Parathyroid adenoma (tissue), 2 donors: ENCODE data around the gene R3HDM1.

Experiments
- H2AFZ ChIP-seq: fragments of 300-600 bp; sonication (generic); one replicate; pipeline ENCODE4 v1.7.0; 2017; ENCODE audit warnings: antibody characterized with exemption, mild to moderate bottlenecking
- H3K27ac ChIP-seq: fragments of 300-600 bp; sonication (generic); one replicate; pipeline ENCODE4 v1.7.0; 2017
- H3K27me3 ChIP-seq: fragments of 300-600 bp; sonication (generic); one replicate; pipeline ENCODE4 v1.7.0; 2017; ENCODE audit warnings: low read length; ENCODE audit not compliant: control insufficient read depth, insufficient read depth
- H3K36me3 ChIP-seq: fragments of 300-600 bp; sonication (generic); one replicate; pipeline ENCODE4 v1.7.0; 2017; ENCODE audit warnings: low read length; ENCODE audit not compliant: control insufficient read depth, insufficient read depth
- H3K4me1 ChIP-seq: fragments of 300-600 bp; sonication (generic); one replicate; pipeline ENCODE4 v1.7.0; 2017; ENCODE audit warnings: control low read depth
- H3K4me2 ChIP-seq: fragments of 300-600 bp; sonication (generic); one replicate; pipeline ENCODE4 v1.7.0; 2017; ENCODE audit warnings: low read length
- H3K4me3 ChIP-seq: fragments of 300-600 bp; sonication (generic); one replicate; pipeline ENCODE4 v1.7.0; 2017; ENCODE audit warnings: low read depth, low read length
- H3K79me2 ChIP-seq: fragments of 300-600 bp; sonication (generic); one replicate; pipeline ENCODE4 v1.7.0; 2017; ENCODE audit warnings: control low read depth
- H3K9ac ChIP-seq: fragments of 300-600 bp; sonication (generic); one replicate; pipeline ENCODE4 v1.7.0; 2017; ENCODE audit warnings: mild to moderate bottlenecking
- H3K9me3 ChIP-seq: fragments of 300-600 bp; sonication (generic); one replicate; pipeline ENCODE4 v1.7.0; 2017; ENCODE audit warnings: low read length; ENCODE audit not compliant: control insufficient read depth
- TF ChIP-seq, protein P1 (sequence below): fragments of 300-600 bp; sonication (generic); IDR thresholded peaks from one replicate; pipeline ENCODE4 v1.7.0; 2017; ENCODE audit warnings: antibody characterized with exemption, mild to moderate bottlenecking
- donor health status: primary hyperparathyroidism.

Gene R3HDM1

DNA sequence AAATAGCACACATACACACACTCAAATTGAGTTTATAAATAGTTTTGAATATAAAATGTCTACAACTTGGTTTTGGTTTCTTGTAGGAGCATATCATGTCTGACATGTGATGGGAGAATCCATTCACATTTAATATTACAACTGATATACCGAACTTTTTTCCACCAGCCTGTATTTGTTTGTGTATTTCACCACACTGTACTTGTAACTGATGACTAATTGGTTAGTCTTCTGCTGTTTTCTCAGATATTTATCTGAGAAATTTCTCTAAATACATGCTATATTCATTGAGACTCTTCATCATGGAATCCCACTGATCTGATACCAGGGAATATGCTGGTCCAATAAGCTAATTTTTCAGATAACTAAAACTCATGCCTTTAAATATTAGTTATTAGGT is 154.1 kb downstream of the R3HDM1 start:
- H3K27me3 ChIP-seq: no peaks in the 10 kb centered on the region
- TF ChIP-seq, protein P1, sequence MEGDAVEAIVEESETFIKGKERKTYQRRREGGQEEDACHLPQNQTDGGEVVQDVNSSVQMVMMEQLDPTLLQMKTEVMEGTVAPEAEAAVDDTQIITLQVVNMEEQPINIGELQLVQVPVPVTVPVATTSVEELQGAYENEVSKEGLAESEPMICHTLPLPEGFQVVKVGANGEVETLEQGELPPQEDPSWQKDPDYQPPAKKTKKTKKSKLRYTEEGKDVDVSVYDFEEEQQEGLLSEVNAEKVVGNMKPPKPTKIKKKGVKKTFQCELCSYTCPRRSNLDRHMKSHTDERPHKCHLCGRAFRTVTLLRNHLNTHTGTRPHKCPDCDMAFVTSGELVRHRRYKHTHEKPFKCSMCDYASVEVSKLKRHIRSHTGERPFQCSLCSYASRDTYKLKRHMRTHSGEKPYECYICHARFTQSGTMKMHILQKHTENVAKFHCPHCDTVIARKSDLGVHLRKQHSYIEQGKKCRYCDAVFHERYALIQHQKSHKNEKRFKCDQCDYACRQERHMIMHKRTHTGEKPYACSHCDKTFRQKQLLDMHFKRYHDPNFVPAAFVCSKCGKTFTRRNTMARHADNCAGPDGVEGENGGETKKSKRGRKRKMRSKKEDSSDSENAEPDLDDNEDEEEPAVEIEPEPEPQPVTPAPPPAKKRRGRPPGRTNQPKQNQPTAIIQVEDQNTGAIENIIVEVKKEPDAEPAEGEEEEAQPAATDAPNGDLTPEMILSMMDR: no peak
- H3K9ac ChIP-seq: no peak overlapping the region
- H3K79me2 ChIP-seq: no peaks in the 10 kb centered on the region
- H3K4me1 ChIP-seq: no peaks in the 10 kb centered on the region
- no peaks in the 10 kb centered on the region for H3K9me3 ChIP-seq
- no peak overlapping the region for H3K4me2 ChIP-seq
- no peaks in the 10 kb centered on the region for H3K36me3 ChIP-seq
- no peak overlapping the region for H2AFZ ChIP-seq
- H3K27ac ChIP-seq: no peak overlapping the region
- H3K4me3 ChIP-seq: no peak overlapping the region

DNA sequence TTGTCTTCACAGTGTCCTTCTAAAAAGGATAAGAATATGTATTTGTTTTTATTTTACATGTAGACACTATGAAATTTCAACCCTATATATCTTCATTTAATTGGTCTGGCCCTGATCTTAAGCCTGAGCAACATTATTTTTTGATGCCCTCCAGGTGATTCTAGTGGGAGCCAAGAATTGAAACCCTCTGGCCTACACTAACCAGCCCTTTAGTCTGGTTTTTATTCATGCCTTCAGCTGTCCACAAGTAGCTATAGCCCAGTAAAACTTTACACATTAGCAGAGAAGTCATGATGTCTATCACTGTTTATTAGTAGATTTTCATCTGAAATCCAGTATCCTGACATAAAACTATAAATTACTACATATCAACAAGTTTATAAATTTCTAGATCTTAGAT is 157.7 kb downstream of the R3HDM1 start:
- H3K36me3 ChIP-seq: no peaks in the 10 kb centered on the region
- no peak overlapping the region for H3K4me3 ChIP-seq
- no peak overlapping the region for H3K4me2 ChIP-seq
- no peak overlapping the region for H2AFZ ChIP-seq
- TF ChIP-seq, protein P1: no peak
- H3K4me1 ChIP-seq: no peaks in the 10 kb centered on the region
- no peak overlapping the region for H3K27ac ChIP-seq
- no peaks in the 10 kb centered on the region for H3K79me2 ChIP-seq
- H3K9ac ChIP-seq: no peak overlapping the region
- H3K27me3 ChIP-seq: no peaks in the 10 kb centered on the region
- H3K9me3 ChIP-seq: no peaks in the 10 kb centered on the region

DNA sequence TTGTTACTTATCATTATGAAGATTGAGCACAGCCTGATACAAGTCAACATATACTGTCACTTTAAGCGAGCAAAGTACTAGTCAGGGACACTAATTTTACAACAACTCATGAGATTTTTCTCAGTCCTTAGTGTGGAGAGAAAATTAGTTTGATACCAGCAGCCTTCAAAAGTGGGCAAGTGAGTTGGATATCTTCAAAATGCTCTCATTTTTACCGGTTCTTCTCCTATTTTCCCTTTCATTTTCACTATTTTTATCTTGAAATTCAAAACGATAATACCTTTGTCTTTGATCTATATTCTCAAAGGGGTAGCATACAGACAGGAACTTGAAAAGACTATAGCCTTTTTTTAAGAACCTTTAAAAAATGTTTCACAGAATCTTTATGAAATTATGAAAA is 158.4 kb downstream of the R3HDM1 start:
- Histone ChIP-seq H3K36me3 (no peaks in the 10 kb centered on the region), H2AFZ (no peak overlapping the region), H3K9me3 (no peaks in the 10 kb centered on the region), H3K27me3 (no peaks in the 10 kb centered on the region), H3K79me2 (no peaks in the 10 kb centered on the region), H3K9ac (no peak overlapping the region), H3K4me3 (no peak overlapping the region), H3K4me1 (no peaks in the 10 kb centered on the region), H3K4me2 (no peak overlapping the region), H3K27ac (no peak overlapping the region)
- TF ChIP-seq, protein P1: no peak

DNA sequence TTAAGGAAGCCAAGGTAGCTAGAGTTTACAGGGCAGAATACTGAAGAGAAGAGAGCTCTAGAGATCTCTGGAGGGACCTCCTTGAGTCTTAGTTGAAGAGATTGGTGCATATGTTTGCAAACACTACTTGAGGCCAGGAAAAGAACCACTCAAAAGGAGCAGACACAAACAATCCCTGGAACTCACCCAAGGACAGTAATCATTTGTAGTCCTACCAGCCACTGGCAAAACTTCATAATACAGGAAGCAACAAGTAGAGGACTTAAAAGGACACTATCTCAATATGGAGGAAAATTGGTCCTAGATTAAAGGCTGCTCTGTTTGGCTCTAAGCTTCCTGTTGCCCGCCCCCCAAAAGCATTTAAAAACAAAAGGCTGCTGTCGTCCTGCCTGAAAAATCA is 163.4 kb downstream of the R3HDM1 start:
- H3K27me3 ChIP-seq: no peaks in the 10 kb centered on the region
- H3K9ac ChIP-seq: no peak overlapping the region

DNA sequence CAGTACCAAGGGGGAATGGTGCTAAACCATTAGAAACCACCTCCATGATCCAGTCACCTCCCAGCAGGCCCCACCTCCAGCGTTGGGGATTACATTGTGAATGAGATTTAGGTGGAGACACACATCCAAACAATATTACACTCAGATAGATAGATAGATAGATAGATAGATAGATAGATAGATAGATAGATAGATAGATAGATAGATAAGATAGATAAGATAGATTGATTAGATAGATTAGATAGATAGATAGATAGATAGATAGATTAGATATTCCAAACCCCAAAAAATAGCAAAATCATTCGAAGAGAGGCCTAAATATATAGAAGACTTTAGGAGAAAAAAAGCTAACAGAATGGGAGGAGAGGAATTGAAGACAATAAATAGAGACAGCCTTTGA is 167.6 kb downstream of the R3HDM1 start:
- Histone ChIP-seq H3K4me1 (peaks cover 3% of the 10 kb centered on the region), H3K79me2 (no peaks in the 10 kb centered on the region), H2AFZ (no peak overlapping the region), H3K27me3 (no peaks in the 10 kb centered on the region), H3K36me3 (no peaks in the 10 kb centered on the region), H3K4me2 (no peak overlapping the region), H3K4me3 (no peak overlapping the region), H3K27ac (no peak overlapping the region), H3K9ac (no peak overlapping the region), H3K9me3 (no peaks in the 10 kb centered on the region)
- TF ChIP-seq, protein P1: no peak

More for the DNA sequence above, 163.4 kb downstream of the R3HDM1 start:
- Histone ChIP-seq H3K36me3 (no peaks in the 10 kb centered on the region), H3K79me2 (no peaks in the 10 kb centered on the region), H3K4me1 (peaks cover 3% of the 10 kb centered on the region), H2AFZ (no peak overlapping the region), H3K4me3 (no peak overlapping the region), H3K4me2 (no peak overlapping the region), H3K27ac (no peak overlapping the region), H3K9me3 (no peaks in the 10 kb centered on the region)
- TF ChIP-seq, protein P1: no peak
